ENCODE measurements around the gene UHRF1.

- TF ChIP-seq CTCF (conservative IDR thresholded peaks at IDR 0.05; ENCODE audit: low read depth, low read length) (no peak), ELK1 (IDR thresholded peaks at IDR 0.05; ENCODE audit: borderline replicate concordance, low read depth, low read length) (no peak), POLR2A (IDR thresholded peaks at IDR 0.05; ENCODE audit: low read depth, low read length) (no peak), MXI1 (IDR thresholded peaks at IDR 0.05; ENCODE audit: borderline replicate concordance, low read depth, low read length) (no peak), SMC3 (IDR thresholded peaks at IDR 0.05; ENCODE audit: low read depth, low read length) (no peak), FOS (IDR thresholded peaks at IDR 0.05; ENCODE audit: low read depth, low read length) (no peak), RAD21 (IDR thresholded peaks at IDR 0.05; ENCODE audit: low read length) (no peak), BHLHE40 (IDR thresholded peaks at IDR 0.05; ENCODE audit: low read depth, low read length) (no peak), CEBPB (IDR thresholded peaks at IDR 0.05; ENCODE audit: low read depth, low read length) (no peak), RCOR1 (IDR thresholded peaks at IDR 0.05; ENCODE audit: insufficient replicate concordance, low read length) (no peak)
Measured at GRCh38 chr19:4991538-4991937, 82.2 kb downstream of the UHRF1 start.
